K562 (cell line): Measurements from ENCODE around the gene TBC1D10A. TPM values are rescaled to one million over a fixed set of nuclear protein-coding genes. Genes with fewer than 3 reads are reported as not detected.
A peak's percentile ranks its signal among the peaks of the same experiment; 100 is the strongest.

Experiments used
- BRD4 ChIP-seq: fragments of 200-600 bp; sonication (generic); IDR thresholded peaks from 2 replicates; pipeline ENCODE4 v1.6.1; 2017; ENCODE audit warnings: inconsistent platforms
- CXXC5 ChIP-seq: fragments of 250-450 bp; sonication (Bioruptor Pico); IDR thresholded peaks from 2 replicates; pipeline ENCODE4 v1.8.0; 2022; ENCODE audit warnings: inconsistent platforms, mild to moderate bottlenecking, moderate library complexity
- GABPB2 ChIP-seq: fragments of 250-450 bp; sonication (Bioruptor Pico); conservative IDR thresholded peaks from 2 replicates; pipeline ENCODE4 v1.5.1; 2021; ENCODE audit warnings: mild to moderate bottlenecking
- HEY1 ChIP-seq: fragments of 250-450 bp; sonication (Bioruptor Pico); IDR thresholded peaks from 2 replicates; pipeline ENCODE4 v1.5.0; 2020; ENCODE audit warnings: mild to moderate bottlenecking, moderate library complexity, borderline replicate concordance
- HMGN3 ChIP-seq: IDR thresholded peaks from 2 replicates; pipeline ENCODE4 v1.6.1; 2011; ENCODE audit warnings: borderline replicate concordance, low read depth, mild to moderate bottlenecking, mixed read lengths, low read length; ENCODE audit not compliant: insufficient read length; ENCODE audit errors: extremely low read depth
- ILF3 ChIP-seq: fragments of 450-650 bp; IDR thresholded peaks from 2 replicates; pipeline ENCODE4 v1.6.1; 2018; ENCODE audit warnings: antibody characterized with exemption, mild to moderate bottlenecking, moderate library complexity, borderline replicate concordance
- ILK ChIP-seq: fragments of 450-650 bp; IDR thresholded peaks from 2 replicates; pipeline ENCODE4 v1.6.1; 2016; ENCODE audit warnings: missing genetic modification characterization, low read depth, mild to moderate bottlenecking, missing compliant biosample characterization, moderate library complexity, borderline replicate concordance
- JUN ChIP-seq, 2 experiments: sonication (generic) in 1 of 2; formaldehyde crosslinking in 1 of 2; IDR thresholded peaks; 2 replicates each; pipeline versions ENCODE4 v1.6.1 to v1.8.0; 2012 to 2022; ENCODE audit warnings: borderline replicate concordance in 2 of 2, mild to moderate bottlenecking in 2 of 2, improper control_type of control experiment in 1 of 2, low read depth in 1 of 2, low read length in 1 of 2, missing genetic modification reagents in 1 of 2
- KAT7 ChIP-seq: sonication (generic); formaldehyde crosslinking; IDR thresholded peaks from 2 replicates; pipeline ENCODE4 v1.8.0; 2022; ENCODE audit warnings: missing genetic modification reagents, mild to moderate bottlenecking, borderline replicate concordance
- SAFB ChIP-seq: fragments of 200-400 bp; formaldehyde crosslinking; IDR thresholded peaks from 2 replicates; pipeline ENCODE4 v1.6.1; 2017; ENCODE audit warnings: low read depth, low read length, borderline replicate concordance
- SAFB2 ChIP-seq: fragments of 200-400 bp; formaldehyde crosslinking; IDR thresholded peaks from 2 replicates; pipeline ENCODE4 v1.6.1; 2018; ENCODE audit warnings: borderline replicate concordance, low read length, low read depth, moderate library complexity; ENCODE audit not compliant: severe bottlenecking
- SIN3A ChIP-seq, 2 experiments: fragments of 150-350 bp in 1 of 2; IDR thresholded peaks; 2 replicates each; pipeline ENCODE4 v1.6.1; 2011 to 2016; ENCODE audit warnings: borderline replicate concordance in 2 of 2, low read depth in 2 of 2, low read length in 2 of 2, mild to moderate bottlenecking in 2 of 2, moderate library complexity in 2 of 2; ENCODE audit not compliant: control insufficient read depth in 1 of 2
- SLC30A9 ChIP-seq: fragments of 250-450 bp; sonication (Bioruptor Pico); IDR thresholded peaks from 2 replicates; pipeline ENCODE4 v1.8.0; 2022; ENCODE audit warnings: mild to moderate bottlenecking, moderate library complexity
- SMAD3 ChIP-seq: fragments of 450-650 bp; formaldehyde crosslinking; conservative IDR thresholded peaks from 2 replicates; pipeline ENCODE4 v1.4.0; 2020; ENCODE audit warnings: mild to moderate bottlenecking
- polyA plus RNA-seq, 8 experiments: library from polyadenylated mRNA; depleted of rRNA in 4 of 8; stranded (reverse) in 5 of 8; unstranded in 3 of 8; fragments of >200 nt; fragmentation: Nextera tagmentation in 2 of 8; fragmentation: Illumina TruSeq in 1 of 8; extraction: Ambion mirVana in 2 of 8; extraction: Trizol in 1 of 8; gene quantifications; 2 replicates each; pipeline versions ENCODE4 v1.2.1 to v1.2.3, GENCODE V29; 2011 to 2014; ENCODE audit warnings: inconsistent platforms in 1 of 8, missing spikeins in 1 of 8
- total RNA-seq, 7 experiments: library from RNA; depleted of rRNA in 6 of 7; stranded (reverse); fragments of >200 nt in 6 of 7; fragmentation: Illumina TruSeq in 2 of 7; extraction: Trizol in 2 of 7; gene quantifications; 2 replicates each; pipeline versions ENCODE4 v1.2.1 to v1.2.3, GENCODE V29; 2011 to 2021; ENCODE audit warnings: low replicate concordance in 1 of 7
- TF ChIP-seq, protein P1 (sequence below), 2 experiments: fragments of 450-650 bp; conservative IDR thresholded peaks; 2 replicates each; pipeline ENCODE4 v1.6.1; 2017; ENCODE audit warnings: mild to moderate bottlenecking in 2 of 2, moderate library complexity in 2 of 2
- TF ChIP-seq, protein P2 (sequence below): fragments of 450-650 bp; IDR thresholded peaks from 2 replicates; pipeline ENCODE4 v1.6.1; 2018; ENCODE audit warnings: mild to moderate bottlenecking, low read depth; ENCODE audit not compliant: partially characterized antibody
- TF ChIP-seq, protein P3 (sequence below), 2 experiments: fragments of 200-800 bp in 1 of 2; sonication (Bioruptor generic) in 1 of 2; sonication (generic) in 1 of 2; formaldehyde crosslinking in 1 of 2; IDR thresholded peaks in 1 of 2; conservative IDR thresholded peaks in 1 of 2; 2 replicates each; pipeline versions ENCODE4 v1.5.0 to v1.6.1; 2016 to 2020; ENCODE audit warnings: missing compliant biosample characterization in 1 of 2, missing genetic modification characterization in 1 of 2, missing genetic modification reagents in 1 of 2
- TF ChIP-seq, protein P4 (sequence below): fragments of 250-450 bp; sonication (Bioruptor Pico); IDR thresholded peaks from 2 replicates; pipeline ENCODE4 v1.5.0; 2022; ENCODE audit warnings: mild to moderate bottlenecking

TBC1D10A gene
- total and polyA plus RNA-seq, 9 of the 15 experiments (the other 6 are each of a cell fraction or from before 2014, with no cell fraction given), result 0.13 to 10.4 (median 4.6) TPM

DNA sequence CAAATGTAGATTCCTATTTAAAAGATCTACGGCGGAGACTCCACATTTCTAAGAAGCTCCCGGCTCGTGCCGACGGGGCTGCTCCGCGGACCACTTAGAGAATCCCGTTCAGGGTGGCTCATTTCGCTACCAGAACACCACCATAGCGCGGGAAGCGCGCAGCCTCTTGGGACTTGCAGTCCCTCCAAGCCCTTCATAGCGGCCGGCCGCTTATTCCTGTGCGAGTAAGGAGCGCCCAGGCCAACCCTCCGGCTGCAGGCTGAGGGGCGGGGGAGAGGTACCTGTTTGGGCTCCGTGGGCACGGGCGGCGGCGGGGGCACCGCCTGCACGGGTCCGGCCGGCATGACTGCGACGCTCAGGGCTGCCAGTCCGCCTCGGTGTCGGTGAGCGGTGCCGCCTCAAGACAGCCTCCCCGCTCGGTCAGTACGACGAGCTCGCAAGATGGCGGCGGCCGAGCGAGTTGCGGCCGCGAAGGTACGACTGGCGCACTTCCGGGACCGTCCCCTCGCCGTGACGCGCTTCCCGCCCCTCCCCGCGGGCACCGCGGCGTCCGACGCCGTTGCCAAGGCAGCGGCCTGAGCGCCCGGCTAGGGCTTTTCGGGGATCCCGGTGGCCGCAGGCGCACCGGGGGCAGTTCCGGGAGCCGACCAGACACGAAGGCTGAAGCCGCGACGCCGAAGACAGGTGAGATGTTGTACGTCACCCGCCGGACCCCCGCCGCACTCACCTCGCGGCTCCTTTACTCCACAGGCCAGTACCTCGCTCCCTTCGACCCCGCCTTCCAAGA is 29.9 kb upstream of the TBC1D10A start, which contains the start of the genes CCDC157 and SF3A1 (continued):
- TF ChIP-seq SAFB2 (no peak), CXXC5 (peak; percentile 89), SLC30A9 (CRISPR knock-in tag) (no peak), HMGN3 (peak; percentile 65), JUN (IDR thresholded peaks at IDR 0.05; ENCODE audit: borderline replicate concordance, low read depth, low read length) (no peak), JUN (CRISPR knock-in tag; IDR thresholded peaks at IDR 0.05; ENCODE audit: borderline replicate concordance) (no peak), SIN3A (IDR thresholded peaks at IDR 0.05; ENCODE audit: borderline replicate concordance in 2 of 2, control insufficient read depth in 1 of 2, low read depth in 2 of 2, low read length in 2 of 2) (peak; percentile 92 to 96), KAT7 (no peak), ILF3 (peak; percentile 24; the same call in 1 of the 2 replicates), SAFB (no peak), GABPB2 (CRISPR knock-in tag) (no peak), BRD4 (peak; percentile 58; the same call in 1 of the 2 replicates), HEY1 (no peak), ILK (tag) (no peak), SMAD3 (no peak)
- TF ChIP-seq, protein P1, sequence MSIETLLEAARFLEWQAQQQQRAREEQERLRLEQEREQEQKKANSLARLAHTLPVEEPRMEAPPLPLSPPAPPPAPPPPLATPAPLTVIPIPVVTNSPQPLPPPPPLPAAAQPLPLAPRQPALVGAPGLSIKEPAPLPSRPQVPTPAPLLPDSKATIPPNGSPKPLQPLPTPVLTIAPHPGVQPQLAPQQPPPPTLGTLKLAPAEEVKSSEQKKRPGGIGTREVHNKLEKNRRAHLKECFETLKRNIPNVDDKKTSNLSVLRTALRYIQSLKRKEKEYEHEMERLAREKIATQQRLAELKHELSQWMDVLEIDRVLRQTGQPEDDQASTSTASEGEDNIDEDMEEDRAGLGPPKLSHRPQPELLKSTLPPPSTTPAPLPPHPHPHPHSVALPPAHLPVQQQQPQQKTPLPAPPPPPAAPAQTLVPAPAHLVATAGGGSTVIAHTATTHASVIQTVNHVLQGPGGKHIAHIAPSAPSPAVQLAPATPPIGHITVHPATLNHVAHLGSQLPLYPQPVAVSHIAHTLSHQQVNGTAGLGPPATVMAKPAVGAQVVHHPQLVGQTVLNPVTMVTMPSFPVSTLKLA (conservative IDR thresholded peaks at IDR 0.05), result peak; percentile 51 to 83
- TF ChIP-seq, protein P2, sequence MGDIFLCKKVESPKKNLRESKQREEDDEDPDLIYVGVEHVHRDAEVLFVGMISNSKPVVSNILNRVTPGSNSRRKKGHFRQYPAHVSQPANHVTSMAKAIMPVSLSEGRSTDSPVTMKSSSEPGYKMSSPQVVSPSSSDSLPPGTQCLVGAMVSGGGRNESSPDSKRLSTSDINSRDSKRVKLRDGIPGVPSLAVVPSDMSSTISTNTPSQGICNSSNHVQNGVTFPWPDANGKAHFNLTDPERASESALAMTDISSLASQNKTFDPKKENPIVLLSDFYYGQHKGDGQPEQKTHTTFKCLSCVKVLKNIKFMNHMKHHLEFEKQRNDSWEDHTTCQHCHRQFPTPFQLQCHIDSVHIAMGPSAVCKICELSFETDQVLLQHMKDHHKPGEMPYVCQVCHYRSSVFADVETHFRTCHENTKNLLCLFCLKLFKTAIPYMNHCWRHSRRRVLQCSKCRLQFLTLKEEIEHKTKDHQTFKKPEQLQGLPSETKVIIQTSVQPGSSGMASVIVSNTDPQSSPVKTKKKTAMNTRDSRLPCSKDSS, result no peak
- TF ChIP-seq, protein P3, sequence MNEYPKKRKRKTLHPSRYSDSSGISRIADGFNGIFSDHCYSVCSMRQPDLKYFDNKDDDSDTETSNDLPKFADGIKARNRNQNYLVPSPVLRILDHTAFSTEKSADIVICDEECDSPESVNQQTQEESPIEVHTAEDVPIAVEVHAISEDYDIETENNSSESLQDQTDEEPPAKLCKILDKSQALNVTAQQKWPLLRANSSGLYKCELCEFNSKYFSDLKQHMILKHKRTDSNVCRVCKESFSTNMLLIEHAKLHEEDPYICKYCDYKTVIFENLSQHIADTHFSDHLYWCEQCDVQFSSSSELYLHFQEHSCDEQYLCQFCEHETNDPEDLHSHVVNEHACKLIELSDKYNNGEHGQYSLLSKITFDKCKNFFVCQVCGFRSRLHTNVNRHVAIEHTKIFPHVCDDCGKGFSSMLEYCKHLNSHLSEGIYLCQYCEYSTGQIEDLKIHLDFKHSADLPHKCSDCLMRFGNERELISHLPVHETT (CRISPR knock-in tag; conservative IDR thresholded peaks at IDR 0.05 in 1 of 2, IDR thresholded peaks at IDR 0.05 in 1 of 2), result peak in 1 of 2 experiments; percentile 50; a peak in 1 of 4 replicates
- TF ChIP-seq, protein P4, sequence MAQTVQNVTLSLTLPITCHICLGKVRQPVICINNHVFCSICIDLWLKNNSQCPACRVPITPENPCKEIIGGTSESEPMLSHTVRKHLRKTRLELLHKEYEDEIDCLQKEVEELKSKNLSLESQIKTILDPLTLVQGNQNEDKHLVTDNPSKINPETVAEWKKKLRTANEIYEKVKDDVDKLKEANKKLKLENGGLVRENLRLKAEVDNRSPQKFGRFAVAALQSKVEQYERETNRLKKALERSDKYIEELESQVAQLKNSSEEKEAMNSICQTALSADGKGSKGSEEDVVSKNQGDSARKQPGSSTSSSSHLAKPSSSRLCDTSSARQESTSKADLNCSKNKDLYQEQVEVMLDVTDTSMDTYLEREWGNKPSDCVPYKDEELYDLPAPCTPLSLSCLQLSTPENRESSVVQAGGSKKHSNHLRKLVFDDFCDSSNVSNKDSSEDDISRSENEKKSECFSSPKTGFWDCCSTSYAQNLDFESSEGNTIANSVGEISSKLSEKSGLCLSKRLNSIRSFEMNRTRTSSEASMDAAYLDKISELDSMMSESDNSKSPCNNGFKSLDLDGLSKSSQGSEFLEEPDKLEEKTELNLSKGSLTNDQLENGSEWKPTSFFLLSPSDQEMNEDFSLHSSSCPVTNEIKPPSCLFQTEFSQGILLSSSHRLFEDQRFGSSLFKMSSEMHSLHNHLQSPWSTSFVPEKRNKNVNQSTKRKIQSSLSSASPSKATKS (CRISPR knock-in tag), result no peak
